ENCODE measurements around the gene MRPL9. TPM values are rescaled to one million over a fixed set of nuclear protein-coding genes. Genes with fewer than 3 reads are reported as not detected.

Gene MRPL9
- total RNA-seq, 6 experiments from 2014 or later, result 21.3 to 35.7 (median 28.4) TPM

GRCh38 chr1:151779852-151780251, 16.6 kb upstream of the MRPL9 start:
- WGBS (ENCODE audit: insufficient coverage, low coverage, low lambda C conversion rate, missing lambda C conversion rate), result 60% methylated on average over 1 of the region's 4 CpGs
- Histone ChIP-seq H3K4me1 (peaks cover 0 to 15% (median 2%) of the 10 kb centered on the region in 4 donors), H3K36me3 (peaks cover 0 to 10% (median 1%) of the 10 kb centered on the region in 4 donors), H3K4me3 (no peak overlapping the region), H3K9me3 (no peaks in the 10 kb centered on the region), H3K27me3 (no peaks in the 10 kb centered on the region), H3K27ac (no peak overlapping the region)
- ATAC-seq (no peak), DNase-seq (no peak)
- TF ChIP-seq, protein P1, sequence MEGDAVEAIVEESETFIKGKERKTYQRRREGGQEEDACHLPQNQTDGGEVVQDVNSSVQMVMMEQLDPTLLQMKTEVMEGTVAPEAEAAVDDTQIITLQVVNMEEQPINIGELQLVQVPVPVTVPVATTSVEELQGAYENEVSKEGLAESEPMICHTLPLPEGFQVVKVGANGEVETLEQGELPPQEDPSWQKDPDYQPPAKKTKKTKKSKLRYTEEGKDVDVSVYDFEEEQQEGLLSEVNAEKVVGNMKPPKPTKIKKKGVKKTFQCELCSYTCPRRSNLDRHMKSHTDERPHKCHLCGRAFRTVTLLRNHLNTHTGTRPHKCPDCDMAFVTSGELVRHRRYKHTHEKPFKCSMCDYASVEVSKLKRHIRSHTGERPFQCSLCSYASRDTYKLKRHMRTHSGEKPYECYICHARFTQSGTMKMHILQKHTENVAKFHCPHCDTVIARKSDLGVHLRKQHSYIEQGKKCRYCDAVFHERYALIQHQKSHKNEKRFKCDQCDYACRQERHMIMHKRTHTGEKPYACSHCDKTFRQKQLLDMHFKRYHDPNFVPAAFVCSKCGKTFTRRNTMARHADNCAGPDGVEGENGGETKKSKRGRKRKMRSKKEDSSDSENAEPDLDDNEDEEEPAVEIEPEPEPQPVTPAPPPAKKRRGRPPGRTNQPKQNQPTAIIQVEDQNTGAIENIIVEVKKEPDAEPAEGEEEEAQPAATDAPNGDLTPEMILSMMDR (IDR thresholded peaks at IDR 0.05), result no peak
- TF ChIP-seq POLR2A (IDR thresholded peaks at IDR 0.05), result no peak
- intact Hi-C loops (cut with DNase I), result no loop called here

- H3K27ac ChIP-seq, result no peak overlapping the region
- H3K36me3 ChIP-seq, result peaks cover 0 to 10% (median 5%) of the 10 kb centered on the region in 4 donors
- H3K27me3 ChIP-seq, result no peaks in the 10 kb centered on the region
- no peak overlapping the region for H3K4me3 ChIP-seq
- H3K4me1 ChIP-seq, result peaks cover 0 to 15% (median 2%) of the 10 kb centered on the region in 4 donors
- TF ChIP-seq POLR2A (IDR thresholded peaks at IDR 0.05), result no peak
- TF ChIP-seq, protein P1 (IDR thresholded peaks at IDR 0.05), result no peak
- no peak for ATAC-seq
- no peak for DNase-seq
- H3K9me3 ChIP-seq, result no peaks in the 10 kb centered on the region
- intact Hi-C loops (cut with DNase I), result no loop called here
- WGBS (ENCODE audit: insufficient coverage, low coverage, low lambda C conversion rate, missing lambda C conversion rate), result 81% methylated on average over 4 of the region's 4 CpGs
Observed at GRCh38 chr1:151777317-151777716, 14.0 kb upstream of the MRPL9 start.

GRCh38 chr1:151776665-151777062, 13.4 kb upstream of the MRPL9 start:
- intact Hi-C loops (cut with DNase I), result no loop called here
- TF ChIP-seq, protein P1 (IDR thresholded peaks at IDR 0.05), result no peak
- TF ChIP-seq POLR2A (IDR thresholded peaks at IDR 0.05), result no peak
- Histone ChIP-seq H3K36me3 (peaks cover 0 to 10% (median 5%) of the 10 kb centered on the region in 4 donors), H3K27me3 (no peaks in the 10 kb centered on the region), H3K4me1 (peaks cover 0 to 15% (median 2%) of the 10 kb centered on the region in 4 donors), H3K9me3 (no peaks in the 10 kb centered on the region), H3K4me3 (no peak overlapping the region), H3K27ac (no peak overlapping the region)
- ATAC-seq, result no peak
- WGBS (ENCODE audit: insufficient coverage, low coverage, low lambda C conversion rate, missing lambda C conversion rate), result 100% methylated on average over 3 of the region's 3 CpGs
- DNase-seq, result no peak

DNA sequence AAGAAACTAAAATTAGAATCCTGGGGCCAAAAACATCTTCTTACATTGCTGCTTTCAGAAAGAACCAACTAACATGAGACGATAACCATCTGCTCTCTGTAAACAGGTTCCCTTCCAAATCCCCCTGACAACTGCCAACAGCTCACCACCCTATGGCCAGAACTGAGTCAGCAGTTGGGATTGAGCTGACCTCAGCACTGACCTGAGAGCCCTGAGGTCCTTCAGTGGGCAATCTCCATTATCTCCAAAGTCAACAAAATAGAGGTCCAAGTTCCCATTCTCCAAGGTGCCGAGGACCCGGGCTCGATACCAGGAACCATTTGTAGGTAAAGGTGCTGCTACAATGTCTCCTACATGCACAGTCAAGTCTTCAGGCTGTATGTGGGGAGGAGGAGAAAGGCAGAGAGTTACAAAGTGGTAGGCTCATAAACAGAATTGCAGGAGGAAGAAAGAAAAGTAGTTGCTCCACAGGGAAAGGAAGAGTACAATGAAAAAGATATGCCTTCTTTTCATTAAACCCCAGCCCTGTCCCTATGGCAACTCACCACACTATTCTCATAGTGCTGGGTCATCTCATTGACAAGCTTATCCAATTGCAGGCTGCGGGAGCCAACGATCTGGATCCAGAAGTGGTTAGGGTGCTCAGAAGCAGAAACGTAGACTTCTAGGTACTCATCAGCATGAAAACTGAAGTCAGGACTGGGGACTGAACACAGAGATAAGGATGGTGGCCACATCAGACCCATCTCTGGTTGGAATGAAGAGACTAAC, 12.8 kb upstream of the MRPL9 start:
- WGBS (ENCODE audit: insufficient coverage, low coverage, low lambda C conversion rate, missing lambda C conversion rate), result 57% methylated on average over 7 of the region's 7 CpGs
- TF ChIP-seq, protein P1 (IDR thresholded peaks at IDR 0.05), result no peak
- TF ChIP-seq POLR2A (IDR thresholded peaks at IDR 0.05), result no peak
- peak; percentile 21 to 98 (median 68) for ATAC-seq
- intact Hi-C loops (cut with DNase I), result no loop called here
- Histone ChIP-seq H3K9me3 (no peaks in the 10 kb centered on the region), H3K36me3 (peaks cover 0 to 6% (median 5%) of the 10 kb centered on the region in 4 donors), H3K4me3 (no peak overlapping the region), H3K27me3 (no peaks in the 10 kb centered on the region), H3K4me1 (peaks cover 0 to 15% (median 2%) of the 10 kb centered on the region in 4 donors), H3K27ac (peak overlapping the region in 1 of 3 donors; percentile 20)
- DNase-seq, result peak in 2 of 3 donors; percentile 47 to 69
